Measurements from ENCODE around the gene HDGFL3.

HDGFL3 gene

GRCh38 chr15:83207660-83208366, at the start of gene HDGFL3:
TSS of gene HDGFL3 (minus strand) at chr15:83207823. CDS start at chr15:83207414, 409 bp downstream.
- Histone ChIP-seq H3K36me3 (ENCODE audit: low read depth) (peaks cover 11% of the 10 kb centered on the region), H3K27ac (ENCODE audit: poor library complexity, severe bottlenecking) (peak within 1 kb of the TSS; percentile 62), H3K9me3 (ENCODE audit: severe bottlenecking) (no peaks in the 10 kb centered on the region), H3K4me1 (ENCODE audit: insufficient read depth, poor library complexity, severe bottlenecking) (peaks cover 29% of the 10 kb centered on the region), H3K27me3 (ENCODE audit: insufficient read depth, poor library complexity, severe bottlenecking) (no peaks in the 10 kb centered on the region), H3K4me3 (ENCODE audit: severe bottlenecking) (peak within 1 kb of the TSS; percentile 99)
- DNase-seq (ENCODE audit: low spot score) (peak; percentile 80), ATAC-seq (ENCODE audit: low read depth) (peak; percentile 47)
- TF ChIP-seq CTCF (IDR thresholded peaks at IDR 0.05; ENCODE audit: poor library complexity, severe bottlenecking) = peak; percentile 45

- no peak for TF ChIP-seq CTCF (IDR thresholded peaks at IDR 0.05; ENCODE audit: poor library complexity, severe bottlenecking)
- H3K36me3 ChIP-seq (ENCODE audit: low read depth) = peaks cover 4% of the 10 kb centered on the region
- peaks cover 11% of the 10 kb centered on the region for H3K4me1 ChIP-seq (ENCODE audit: insufficient read depth, poor library complexity, severe bottlenecking)
- H3K27me3 ChIP-seq (ENCODE audit: insufficient read depth, poor library complexity, severe bottlenecking) = no peaks in the 10 kb centered on the region
- ATAC-seq (ENCODE audit: low read depth) (peak; percentile 35; the same call in 2 of the 3 replicates), DNase-seq (ENCODE audit: low spot score) (no peak)
- peak overlapping the region; percentile 12 for H3K27ac ChIP-seq (ENCODE audit: poor library complexity, severe bottlenecking)
- no peaks in the 10 kb centered on the region for H3K9me3 ChIP-seq (ENCODE audit: severe bottlenecking)
- H3K4me3 ChIP-seq (ENCODE audit: severe bottlenecking) = no peak overlapping the region
Measured at GRCh38 chr15:83250781-83251180, 43.2 kb upstream of the HDGFL3 start.

GRCh38 chr15:83249030-83249343, 41.4 kb upstream of the HDGFL3 start:
- ATAC-seq (ENCODE audit: low read depth) = no peak
- Histone ChIP-seq H3K9me3 (ENCODE audit: severe bottlenecking) (no peaks in the 10 kb centered on the region), H3K36me3 (ENCODE audit: low read depth) (no peaks in the 10 kb centered on the region), H3K27ac (ENCODE audit: poor library complexity, severe bottlenecking) (no peak overlapping the region), H3K4me1 (ENCODE audit: insufficient read depth, poor library complexity, severe bottlenecking) (peaks cover 11% of the 10 kb centered on the region), H3K4me3 (ENCODE audit: severe bottlenecking) (no peak overlapping the region), H3K27me3 (ENCODE audit: insufficient read depth, poor library complexity, severe bottlenecking) (no peaks in the 10 kb centered on the region)
- no peak for TF ChIP-seq CTCF (IDR thresholded peaks at IDR 0.05; ENCODE audit: poor library complexity, severe bottlenecking)
- no peak for DNase-seq (ENCODE audit: low spot score)

GRCh38 chr15:83248151-83249029, 40.8 kb upstream of the HDGFL3 start:
- Histone ChIP-seq H3K27me3 (ENCODE audit: insufficient read depth, poor library complexity, severe bottlenecking) (no peaks in the 10 kb centered on the region), H3K9me3 (ENCODE audit: severe bottlenecking) (no peaks in the 10 kb centered on the region), H3K4me3 (ENCODE audit: severe bottlenecking) (no peak overlapping the region), H3K4me1 (ENCODE audit: insufficient read depth, poor library complexity, severe bottlenecking) (peaks cover 11% of the 10 kb centered on the region), H3K36me3 (ENCODE audit: low read depth) (no peaks in the 10 kb centered on the region), H3K27ac (ENCODE audit: poor library complexity, severe bottlenecking) (no peak overlapping the region)
- peak; percentile 99 for TF ChIP-seq CTCF (IDR thresholded peaks at IDR 0.05; ENCODE audit: poor library complexity, severe bottlenecking)
- no peak for DNase-seq (ENCODE audit: low spot score)
- peak; percentile 55; the same call in 2 of the 3 replicates for ATAC-seq (ENCODE audit: low read depth)

Data from RWPE2 (cell line).